Medulla oblongata (tissue), 1 donor: ENCODE data around the gene AQP12B.
"Not testable (repeated sequence)": the region's sequence is repeated elsewhere in the genome, so short reads cannot be mapped to it uniquely, and the experiment has no call there.

Source experiments
- DNase-seq: peaks from one replicate; pipeline ENCODE4 v3.0.0-alpha.2; 2015; ENCODE audit errors: extremely low spot score

The AQP12B gene, protein sequence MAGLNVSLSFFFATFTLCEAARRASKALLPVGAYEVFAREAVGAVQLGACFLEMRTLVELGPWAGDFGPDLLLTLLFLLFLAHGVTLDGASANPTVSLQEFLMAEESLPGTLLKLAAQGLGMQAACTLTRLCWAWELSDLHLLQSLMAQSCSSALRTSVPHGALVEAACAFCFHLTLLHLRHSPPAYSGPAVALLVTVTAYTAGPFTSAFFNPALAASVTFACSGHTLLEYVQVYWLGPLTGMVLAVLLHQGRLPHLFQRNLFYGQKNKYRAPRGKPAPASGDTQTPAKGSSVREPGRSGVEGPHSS

DNA sequence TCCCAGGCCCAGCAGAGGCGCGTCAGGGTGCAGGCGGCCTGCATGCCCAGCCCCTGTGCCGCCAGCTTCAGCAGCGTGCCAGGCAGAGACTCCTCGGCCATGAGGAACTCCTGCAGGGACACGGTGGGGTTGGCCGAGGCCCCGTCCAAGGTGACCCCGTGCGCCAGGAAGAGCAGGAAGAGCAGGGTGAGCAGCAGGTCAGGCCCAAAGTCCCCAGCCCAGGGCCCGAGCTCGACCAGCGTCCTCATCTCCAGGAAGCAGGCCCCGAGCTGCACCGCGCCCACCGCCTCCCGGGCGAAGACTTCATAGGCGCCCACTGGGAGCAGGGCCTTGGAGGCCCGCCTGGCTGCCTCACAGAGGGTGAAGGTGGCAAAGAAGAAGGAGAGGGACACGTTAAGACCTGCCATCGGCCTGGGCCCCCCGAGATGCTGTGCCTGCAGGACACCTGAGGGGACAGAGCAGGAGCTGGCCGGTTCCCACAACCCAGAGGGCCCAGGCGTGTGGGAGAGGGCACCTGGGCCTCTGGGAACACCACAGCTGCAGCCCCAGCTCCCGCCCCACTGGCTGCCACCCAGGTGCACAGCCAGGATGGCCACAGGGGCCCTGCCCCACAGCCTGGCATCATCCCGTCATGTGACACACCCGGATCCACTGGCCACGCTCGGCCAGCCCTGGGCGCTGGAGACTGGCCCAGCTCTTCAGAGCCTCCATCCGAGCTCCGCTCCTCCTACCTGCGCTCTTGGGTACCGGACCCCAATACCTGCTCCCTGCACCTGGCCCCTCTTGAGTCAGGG, at the start of gene AQP12B:
Gene AQP12B, minus strand, starts transcription at position 455 of the 794 bp plus-strand sequence. Its CDS starts 48 bp downstream, at position 407.
- DNase-seq = not testable (repeated sequence)

DNA sequence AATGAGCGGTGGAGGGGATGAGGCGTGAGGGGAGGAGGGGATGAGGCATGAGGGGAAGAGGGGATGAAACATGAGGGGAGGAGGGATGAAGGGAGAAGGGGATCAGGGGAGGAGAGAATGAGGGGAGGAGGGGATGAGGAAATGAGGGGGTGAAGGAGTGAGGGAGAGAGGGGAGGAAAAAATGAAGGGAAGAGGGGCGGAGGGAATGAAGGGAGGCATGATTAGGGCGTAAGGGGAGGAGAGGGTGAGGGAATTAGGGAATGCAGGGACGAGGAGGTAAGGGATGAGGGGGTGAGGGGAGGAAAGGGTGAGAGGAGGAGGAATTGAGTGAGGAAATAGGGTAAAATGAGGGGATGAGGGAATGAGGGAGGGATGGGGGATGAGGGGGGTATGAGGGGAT, 49.5 kb upstream of the AQP12B start:
- no peak for DNase-seq

DNA sequence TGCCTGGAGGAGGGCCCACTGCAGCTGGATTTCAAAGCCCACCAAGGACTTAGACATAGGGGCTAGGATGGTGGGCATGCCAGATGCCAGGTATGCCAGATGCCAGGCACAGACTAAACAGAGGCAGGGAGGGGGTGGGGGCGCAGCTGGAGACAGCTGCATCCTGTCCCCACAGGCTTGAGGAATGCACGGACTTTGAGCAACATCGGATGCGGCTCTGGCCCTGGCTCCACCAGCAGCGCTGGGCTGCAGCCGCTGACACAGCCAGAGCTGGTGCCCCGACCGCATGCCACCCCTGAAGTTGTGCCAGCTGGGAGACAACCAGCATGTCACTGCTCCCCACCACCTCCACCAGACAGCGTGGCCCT, 48.5 kb upstream of the AQP12B start:
- DNase-seq = no peak

DNA sequence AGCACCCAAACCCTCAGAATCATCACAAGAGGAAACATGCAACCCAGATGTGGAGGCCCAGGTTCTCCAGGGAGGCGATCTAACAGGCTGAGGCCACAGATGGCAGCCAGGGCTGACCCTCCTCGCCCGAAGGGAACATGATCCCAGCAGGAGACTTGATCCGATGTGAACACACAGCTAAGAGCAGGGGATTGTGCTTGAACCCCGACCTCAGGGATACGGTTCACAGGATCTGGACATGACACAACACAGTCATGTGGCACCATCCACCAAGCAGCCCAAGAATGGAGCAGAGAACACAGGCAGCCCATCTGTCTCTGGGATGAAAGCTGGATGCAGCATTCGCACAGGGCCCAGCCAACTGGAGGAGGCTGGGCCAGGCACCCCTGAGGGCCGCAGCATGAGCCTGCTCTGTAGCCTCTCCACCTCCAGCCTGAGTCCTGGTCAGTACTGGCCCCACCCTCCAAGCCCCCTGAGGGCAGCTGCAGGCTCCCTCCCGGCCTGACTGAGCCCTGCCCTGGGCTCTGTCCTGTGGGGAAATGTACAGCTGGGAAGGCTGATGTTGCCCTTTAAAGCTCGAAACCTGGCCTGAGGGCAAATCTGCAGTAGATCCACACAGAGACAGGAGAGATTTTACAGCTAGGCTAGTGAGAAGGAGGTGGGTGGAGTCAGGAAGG, 48.0 kb upstream of the AQP12B start:
- no peak for DNase-seq

DNA sequence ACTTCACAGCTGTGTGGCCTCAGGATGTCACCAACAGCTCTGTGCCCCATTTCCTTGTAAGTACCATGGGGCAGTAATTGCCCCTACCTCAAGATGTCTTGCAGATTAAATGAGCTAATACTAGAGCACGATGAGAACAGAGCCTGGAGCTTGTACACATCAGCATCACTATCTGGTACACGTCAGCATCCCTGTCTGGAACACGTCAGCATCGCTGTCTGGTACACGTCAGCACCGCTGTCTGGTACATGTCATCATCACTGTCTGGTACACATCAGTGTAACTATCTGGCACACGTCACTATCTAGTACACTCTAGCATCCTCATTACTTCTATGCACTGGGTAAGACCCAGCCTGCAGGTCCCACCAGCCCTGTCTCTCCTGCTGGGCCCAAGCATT, 46.1 kb upstream of the AQP12B start:
- DNase-seq = no peak

DNA sequence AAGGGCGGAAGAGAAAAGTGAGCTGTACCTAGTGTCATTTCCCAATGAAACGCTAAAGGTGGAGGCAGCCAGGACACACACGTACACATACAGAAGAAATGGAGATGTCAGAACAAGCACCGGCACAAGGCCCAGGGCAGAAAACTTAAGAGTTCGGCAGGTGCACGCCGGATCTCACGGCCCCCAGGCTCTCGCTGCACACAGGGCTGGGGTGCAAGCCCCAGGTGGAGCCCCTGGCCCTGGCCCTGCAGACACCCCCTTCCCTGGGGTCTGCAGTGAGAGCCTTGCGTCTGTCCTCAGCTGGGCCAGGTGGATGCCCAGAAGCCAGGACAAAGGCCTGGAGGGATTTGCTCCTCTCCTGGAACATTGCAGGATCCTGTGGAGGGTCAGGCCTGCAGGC, 45.7 kb upstream of the AQP12B start:
- DNase-seq = no peak

DNA sequence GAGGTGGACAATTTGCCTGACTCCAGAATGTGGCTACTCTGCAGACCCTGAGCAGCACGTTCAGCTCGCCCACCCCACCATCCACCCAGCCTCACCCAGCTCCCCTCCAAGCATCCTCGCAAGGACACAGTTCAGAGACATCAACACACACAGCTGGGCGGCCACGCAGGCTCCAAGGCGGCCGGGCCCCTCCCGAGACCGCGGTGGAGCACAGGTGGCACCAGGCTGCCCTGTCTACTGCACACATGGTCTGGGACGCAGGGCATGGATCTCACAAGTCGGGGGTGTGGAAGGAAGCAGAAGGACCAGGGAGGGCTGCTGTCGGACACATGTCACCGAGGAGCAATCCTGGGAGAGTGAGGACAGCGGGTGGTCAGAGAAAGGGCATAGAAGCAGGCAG, 45.2 kb upstream of the AQP12B start:
- no peak for DNase-seq

DNA sequence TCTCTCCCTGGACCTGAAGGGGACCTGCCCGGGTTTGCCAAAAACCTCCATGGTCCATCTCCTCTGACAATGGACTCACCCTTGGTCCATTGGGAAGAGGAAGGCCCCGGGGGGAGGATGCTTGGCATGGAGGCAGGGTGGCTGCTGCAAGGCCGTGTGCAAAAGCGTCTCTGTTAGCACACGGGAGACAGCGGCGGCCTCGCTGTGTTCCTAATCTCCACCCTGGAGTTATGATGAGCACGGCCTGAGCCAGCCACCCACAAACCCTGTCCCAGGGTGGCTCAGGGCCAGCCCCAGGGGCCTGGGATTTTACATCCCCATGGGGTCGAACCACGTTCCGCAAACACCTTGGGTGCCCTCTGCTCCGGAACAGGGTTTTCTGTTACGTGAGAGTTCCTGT, 44.8 kb upstream of the AQP12B start:
- no peak for DNase-seq

DNA sequence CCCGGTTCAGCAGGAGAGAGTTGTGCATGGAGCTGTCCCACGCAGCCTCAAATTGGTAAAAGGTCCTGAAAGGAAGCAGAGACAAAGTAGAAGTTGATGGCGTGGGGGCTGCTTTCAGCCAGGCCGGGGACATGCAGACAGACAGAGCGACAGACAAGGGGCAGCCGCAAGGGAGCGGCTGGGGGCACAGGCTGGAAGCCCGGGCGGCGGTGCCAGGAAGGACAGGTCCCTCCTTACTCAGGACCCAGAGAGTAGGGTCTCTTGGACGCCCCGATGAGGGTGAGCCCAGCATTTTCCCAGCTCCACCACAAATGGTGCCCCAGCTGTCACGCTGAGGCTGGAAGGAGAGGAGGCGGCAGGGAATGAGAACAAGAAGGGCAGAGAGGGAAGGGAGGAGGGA, 44.2 kb upstream of the AQP12B start:
- no peak for DNase-seq

DNA sequence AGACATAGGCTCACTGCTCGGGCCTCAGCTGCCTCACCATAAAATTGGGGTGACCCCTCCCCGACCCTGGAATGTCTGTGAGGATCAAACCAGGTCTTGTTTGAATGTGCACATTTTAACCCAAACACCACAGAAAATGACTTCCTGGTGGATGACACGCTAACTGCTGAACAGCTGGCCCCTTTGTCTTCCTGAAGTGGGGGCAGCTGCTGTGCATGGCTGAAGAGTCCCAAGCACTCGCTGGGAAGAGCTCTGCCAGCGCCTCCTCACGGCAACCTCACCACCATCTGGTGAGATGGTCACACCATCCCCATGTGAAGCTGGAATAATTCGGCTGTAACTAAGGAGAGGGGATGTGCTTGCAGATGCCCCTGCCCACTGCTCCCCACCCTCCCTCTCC, 43.0 kb upstream of the AQP12B start:
- peak; percentile 26 for DNase-seq

DNA sequence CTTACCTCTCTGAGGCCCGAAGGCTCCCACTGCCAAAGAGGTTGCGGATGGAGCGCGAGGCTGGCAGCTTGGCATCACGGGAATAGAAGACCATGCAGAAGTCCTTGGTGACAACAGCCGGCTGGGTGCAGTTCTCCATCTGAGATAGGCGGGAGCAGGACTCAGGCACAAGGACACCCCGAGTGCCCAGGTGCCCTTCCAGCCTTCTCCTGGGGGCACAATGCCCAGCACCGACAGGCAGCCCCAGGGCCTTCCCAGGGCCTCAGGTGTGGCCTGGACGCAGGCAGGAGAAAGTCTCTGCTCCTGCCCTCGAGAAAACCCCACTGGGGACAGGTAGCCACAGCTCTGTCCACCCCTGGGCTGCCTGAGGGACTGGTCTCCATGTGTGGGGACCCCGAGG, 42.6 kb upstream of the AQP12B start:
- DNase-seq = no peak

DNA sequence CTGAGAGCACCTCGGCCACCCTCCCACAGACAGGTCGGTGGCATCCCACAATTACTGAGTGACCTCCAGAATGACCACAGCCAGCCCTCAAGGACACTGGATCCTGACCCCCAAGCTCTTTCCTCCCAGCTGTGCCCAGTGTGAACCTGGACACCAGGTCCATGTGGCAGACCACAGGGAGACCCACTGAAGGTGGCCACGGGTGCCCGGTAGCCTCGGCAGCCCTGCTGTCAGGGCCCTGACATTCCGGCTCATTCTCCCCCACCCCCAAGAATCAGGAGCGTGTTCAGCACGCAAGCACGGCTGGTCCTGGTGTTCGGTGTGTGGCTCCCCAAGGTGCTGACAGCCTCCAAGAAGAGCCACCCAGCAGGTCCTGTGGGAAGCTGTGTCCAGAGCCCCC, 41.7 kb upstream of the AQP12B start:
- DNase-seq = no peak

DNA sequence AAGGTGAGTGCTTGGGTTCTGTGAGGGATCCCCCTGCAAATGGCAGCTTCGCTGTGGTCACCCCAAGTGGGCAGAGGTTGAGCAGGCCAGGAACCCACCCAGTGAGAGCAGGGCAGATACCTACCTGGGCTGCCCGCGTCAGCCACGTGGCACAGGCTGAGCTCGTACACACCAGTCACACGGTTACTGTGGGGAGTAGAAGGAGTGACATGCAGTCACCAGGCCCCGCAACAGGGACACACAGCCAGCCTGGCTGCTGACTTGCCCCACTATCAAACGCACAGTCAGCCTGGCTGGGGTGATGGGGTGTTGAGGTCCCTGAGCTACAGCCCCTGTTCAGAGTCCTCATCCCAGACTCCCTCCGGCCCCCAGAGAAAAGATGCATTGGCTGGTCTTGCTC, 41.2 kb upstream of the AQP12B start:
- DNase-seq = no peak

DNA sequence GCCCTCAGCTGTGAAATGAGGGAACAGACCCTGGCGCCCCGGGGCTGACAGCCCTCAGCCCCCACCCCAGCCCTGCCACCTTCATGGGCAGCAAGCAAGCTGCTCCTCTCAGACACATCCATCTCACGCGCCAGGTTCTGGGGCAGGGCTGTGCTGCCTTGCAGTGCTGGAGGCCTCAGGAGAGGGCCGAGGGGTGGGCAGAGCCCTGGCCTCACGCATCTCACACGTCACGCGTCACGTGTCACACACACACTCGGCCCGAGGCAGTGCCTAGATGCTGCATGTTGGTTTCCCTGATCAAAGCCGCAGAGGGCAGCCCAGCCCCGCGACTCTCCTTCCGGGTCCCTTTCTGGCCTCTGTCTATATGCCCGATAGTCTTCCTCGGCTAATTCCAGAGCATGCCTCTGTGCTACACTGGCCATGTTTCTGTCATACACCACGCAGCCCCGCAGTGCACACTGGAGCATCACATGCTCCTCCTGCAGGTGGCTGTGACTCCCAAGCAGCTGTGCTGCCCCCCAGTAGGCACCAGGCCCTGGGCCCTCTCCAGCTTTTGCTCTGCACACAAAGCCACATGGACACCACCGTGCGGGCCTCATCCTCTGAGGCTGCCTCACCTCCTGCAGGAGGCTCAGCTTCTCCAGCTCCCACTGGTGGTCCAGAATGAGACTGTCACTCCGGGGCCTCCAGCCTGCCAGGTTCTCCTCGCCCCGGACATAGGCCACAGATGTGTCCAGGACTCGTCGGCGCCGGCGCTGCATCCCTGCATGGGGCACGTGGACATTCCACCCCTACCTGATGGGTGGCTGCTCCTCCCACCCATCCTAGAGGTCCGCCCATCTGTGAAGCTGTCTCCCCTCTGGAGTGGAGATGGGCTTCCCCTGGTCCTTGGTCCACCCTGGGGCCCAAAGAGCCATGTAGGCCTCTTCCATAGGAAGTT, 40.4 kb upstream of the AQP12B start:
- DNase-seq = no peak

DNA sequence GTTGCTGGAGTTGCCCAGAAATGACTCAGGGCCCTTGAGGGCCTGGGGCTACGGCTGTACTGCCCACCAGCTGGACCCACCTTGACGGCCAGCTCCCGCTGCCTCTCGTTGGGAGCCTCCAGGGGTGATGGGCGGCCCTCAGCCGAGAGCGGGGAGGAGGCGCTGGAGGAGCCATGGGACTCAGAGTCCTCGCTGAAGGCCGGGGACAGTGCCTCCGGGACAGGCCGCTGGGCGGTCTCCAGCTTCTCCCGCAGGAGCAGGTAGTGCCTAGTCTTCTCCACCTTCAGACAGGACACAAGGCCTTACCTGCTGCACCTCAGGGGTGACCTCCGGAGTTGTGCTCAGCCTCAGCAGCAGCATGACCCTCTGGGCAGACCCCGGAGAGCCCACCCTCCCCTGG, 39.7 kb upstream of the AQP12B start:
- DNase-seq = no peak

DNA sequence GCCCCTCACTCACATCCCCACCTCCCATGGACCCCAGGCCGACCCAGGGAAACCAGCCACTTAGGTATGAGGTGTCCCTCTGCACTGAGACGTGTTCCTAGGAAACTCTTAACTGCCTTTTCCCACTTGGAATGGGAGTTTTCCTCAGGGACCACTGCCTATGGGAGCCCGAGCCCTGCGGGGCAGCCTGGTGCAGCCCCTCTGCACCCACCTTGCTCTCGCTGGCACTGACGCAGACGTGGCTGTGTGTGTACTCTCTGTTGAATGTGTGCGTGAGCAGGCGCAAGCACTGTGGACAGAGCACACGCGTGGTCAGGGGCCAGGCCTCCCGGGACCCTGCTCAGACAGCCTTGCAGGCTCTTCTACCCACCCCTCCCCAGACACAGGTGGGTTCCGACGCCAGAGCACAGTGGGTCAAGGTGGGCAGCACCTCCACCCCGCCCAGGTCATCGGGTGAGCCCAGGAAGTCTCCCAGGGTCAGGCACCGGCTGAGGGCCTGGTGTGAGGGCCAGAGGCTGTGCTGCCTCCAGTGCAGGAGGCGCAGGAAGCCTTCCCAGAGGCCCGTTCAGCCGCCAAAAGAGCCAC, 39.0 kb upstream of the AQP12B start:
- no peak for DNase-seq

DNA sequence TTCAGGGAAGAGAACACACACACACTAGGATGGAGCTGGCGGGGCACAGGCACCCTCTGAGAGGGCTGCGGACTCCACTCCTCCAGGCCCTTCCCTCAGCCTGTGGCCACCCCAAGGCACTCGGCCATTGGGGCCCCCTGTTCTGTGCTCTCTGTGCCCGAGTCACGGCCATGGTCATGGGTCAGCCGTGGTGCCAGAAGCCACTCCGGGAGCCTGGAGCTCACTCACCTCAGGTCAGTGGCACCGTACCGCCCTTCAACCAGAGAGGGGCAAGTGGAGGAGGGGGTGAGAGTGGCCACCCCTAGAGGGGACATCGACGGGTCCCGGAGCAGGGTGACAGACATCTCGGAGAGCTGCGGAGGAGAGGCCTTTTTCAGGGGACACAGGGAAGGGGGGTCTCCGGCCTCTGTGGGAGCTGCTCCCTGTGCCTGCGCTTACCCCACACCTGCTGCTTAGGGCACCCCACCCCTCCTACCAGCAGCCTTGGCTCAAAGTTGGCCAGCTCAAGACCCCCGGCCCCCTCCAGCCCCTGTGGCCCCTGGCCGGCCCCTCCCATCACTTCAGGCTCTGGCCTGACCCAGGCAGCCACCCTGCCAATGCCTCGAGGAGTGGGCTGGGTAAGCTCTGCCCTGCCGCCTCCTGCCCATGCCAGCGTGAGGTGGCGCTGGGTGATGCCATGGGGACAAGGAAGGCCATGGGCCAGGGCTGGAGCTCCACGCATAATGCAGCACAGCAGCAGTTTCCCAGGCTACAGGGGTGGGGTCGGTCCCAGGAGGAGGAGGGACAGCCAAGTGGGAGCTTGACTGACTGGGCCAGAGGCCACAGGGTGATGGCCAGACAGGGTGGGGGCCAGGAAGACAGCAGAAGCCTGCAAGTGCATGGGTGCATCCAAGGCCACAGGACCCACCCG, 38.3 kb upstream of the AQP12B start:
- peak; percentile 63 for DNase-seq

DNA sequence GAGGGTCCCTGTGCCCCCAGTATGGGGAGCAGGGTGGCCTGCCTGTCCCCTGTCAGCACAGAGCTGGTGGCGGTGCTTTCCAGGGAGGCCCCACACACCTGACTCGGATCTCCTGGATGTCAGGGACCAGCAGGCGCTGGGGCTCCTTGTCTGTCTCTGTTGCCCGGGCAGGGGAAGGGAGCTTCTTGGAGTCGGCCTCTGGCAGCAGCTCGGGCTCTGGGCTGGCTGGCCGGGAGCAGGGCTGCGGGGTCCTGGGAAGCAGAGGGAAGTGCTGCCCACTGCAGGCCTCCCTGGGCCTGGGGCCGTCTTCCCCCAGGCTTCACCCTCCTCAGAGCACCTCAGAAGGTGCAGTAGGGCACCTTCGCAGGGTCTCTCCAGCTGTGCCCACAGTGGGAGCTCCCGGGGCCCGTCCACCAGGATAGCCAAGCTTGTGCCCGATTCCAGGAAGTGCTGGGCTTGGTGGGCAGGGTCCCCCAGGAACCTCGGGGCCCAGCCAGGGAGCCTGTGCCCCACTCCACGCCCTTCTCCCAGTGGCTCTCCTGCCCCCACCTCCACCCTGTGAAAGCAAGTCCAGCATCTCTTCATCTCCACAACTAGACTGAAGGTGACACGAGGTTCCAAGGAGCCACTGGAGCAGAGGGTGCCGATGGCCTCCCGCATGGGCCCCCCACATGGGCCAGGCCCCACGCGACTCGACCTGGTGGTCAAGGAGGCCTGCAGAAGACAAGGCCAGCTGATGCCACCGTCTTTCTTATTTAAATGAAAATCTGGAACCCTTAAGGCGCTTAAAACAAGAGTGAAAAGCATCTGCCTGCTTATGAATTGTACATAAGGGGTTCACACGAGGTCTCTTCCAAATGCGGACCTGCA, 37.2 kb upstream of the AQP12B start:
- no peak for DNase-seq

DNA sequence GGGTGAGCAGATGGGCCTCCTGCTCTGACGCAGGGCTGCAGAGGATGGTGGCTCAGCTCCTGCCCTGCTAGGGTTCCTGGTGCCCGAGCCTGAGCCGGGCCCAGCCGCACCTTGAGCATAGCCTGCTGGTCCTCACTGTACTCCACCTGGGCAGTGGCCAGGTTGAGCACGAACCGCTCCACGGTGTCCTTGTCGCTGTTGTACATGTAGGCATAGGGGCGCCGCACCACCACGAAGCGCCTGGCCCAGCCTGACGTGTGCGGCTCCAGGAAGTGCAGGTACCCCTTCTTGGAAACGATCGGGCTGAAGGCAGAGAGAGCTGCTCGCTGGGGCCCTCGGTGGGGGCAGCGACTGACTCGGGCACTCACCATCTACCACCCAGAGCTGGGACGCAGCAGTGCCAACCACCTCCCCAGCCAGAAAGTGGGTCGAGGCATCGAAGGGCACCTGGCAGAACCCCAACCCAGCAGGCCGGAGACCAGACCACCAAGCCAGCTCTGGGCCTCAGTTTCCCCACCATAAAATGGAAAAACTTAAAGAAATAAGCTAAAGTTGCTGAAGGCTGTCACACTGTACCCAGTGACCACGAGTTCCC, 36.3 kb upstream of the AQP12B start:
- DNase-seq = no peak
